ENCODE results near the gene LUC7L3. TPM values are rescaled to one million over a fixed set of nuclear protein-coding genes. Genes with fewer than 3 reads are reported as not detected.
"Not testable (repeated sequence)": the region's sequence is repeated elsewhere in the genome, so short reads cannot be mapped to it uniquely, and the experiment has no call there.

The LUC7L3 gene
- total RNA-seq, 1 experiment from 2014 or later = 155 TPM

DNA sequence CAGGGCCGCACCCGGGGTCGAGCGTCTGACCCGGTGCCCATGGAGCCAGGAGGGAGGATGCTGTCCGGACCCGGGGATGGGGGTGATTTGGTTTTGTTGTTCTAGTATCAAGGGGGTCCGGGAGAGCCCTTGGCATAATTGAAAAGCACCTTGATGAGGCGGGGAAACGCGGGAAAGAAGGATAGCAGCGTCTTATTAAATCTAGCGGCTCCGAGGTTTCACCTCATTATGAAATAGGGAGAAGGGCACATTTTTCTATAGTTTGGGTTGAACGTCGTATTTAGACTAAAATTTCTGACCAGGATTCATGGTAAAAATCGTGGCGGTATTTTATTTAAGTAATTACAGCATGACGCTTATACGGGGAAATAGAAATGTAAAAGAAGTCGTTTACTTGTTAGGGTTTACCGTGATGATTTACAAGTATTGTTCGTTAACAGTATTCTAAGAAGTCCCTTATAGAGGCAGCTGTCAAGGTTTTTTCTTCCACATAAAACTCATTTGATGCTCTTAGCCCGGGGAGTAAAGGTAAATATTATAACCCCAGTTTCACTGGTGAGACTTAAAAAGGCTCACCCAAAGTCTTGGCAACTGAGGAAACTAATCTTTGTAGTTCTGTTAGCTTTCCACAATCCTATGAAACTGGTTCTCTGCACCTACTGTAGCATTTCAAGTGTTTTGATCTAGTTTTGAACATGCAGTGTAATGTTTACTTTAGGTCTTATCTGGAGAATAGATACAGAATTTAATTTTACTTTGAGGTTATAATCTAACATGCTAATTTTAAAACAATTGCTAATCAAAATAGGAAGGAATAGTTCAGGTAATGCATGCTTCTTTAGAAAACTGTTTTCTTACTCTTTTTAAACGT is 756 bp downstream of the LUC7L3 start:
- Mint-ChIP-seq H3K27me3 (ENCODE audit: unreplicated experiment) (no peaks in the 10 kb centered on the region), H3K4me1 (ENCODE audit: low read depth, unreplicated experiment) (peaks cover 23% of the 10 kb centered on the region), H3K27ac (ENCODE audit: unreplicated experiment) (peak overlapping the region; percentile 98), H3K4me3 (ENCODE audit: low read depth, unreplicated experiment) (peak overlapping the region; percentile 94), H3K36me3 (ENCODE audit: insufficient read depth, unreplicated experiment) (peaks cover 61% of the 10 kb centered on the region), H3K9me3 (ENCODE audit: low read depth, unreplicated experiment) (no peaks in the 10 kb centered on the region)
- BruUV-seq (replicated peaks) = TSS peak; percentile 44
- intact Hi-C loops (cut with micrococcal nuclease; ENCODE audit: unreplicated experiment) = no loop called here
- TF ChIP-seq, protein P1, sequence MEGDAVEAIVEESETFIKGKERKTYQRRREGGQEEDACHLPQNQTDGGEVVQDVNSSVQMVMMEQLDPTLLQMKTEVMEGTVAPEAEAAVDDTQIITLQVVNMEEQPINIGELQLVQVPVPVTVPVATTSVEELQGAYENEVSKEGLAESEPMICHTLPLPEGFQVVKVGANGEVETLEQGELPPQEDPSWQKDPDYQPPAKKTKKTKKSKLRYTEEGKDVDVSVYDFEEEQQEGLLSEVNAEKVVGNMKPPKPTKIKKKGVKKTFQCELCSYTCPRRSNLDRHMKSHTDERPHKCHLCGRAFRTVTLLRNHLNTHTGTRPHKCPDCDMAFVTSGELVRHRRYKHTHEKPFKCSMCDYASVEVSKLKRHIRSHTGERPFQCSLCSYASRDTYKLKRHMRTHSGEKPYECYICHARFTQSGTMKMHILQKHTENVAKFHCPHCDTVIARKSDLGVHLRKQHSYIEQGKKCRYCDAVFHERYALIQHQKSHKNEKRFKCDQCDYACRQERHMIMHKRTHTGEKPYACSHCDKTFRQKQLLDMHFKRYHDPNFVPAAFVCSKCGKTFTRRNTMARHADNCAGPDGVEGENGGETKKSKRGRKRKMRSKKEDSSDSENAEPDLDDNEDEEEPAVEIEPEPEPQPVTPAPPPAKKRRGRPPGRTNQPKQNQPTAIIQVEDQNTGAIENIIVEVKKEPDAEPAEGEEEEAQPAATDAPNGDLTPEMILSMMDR (IDR thresholded peaks at IDR 0.05; ENCODE audit: unreplicated experiment) = no peak
- CTCF ChIA-PET = interaction anchor here (0.7 to 1.1 kb wide), 6 partner anchors 12 to 323 kb away, joined by 3 to 8 read pairs (median 4); partner anchors contain the start of genes ANKRD40 and LRRC59
- DNase-seq = no peak

DNA sequence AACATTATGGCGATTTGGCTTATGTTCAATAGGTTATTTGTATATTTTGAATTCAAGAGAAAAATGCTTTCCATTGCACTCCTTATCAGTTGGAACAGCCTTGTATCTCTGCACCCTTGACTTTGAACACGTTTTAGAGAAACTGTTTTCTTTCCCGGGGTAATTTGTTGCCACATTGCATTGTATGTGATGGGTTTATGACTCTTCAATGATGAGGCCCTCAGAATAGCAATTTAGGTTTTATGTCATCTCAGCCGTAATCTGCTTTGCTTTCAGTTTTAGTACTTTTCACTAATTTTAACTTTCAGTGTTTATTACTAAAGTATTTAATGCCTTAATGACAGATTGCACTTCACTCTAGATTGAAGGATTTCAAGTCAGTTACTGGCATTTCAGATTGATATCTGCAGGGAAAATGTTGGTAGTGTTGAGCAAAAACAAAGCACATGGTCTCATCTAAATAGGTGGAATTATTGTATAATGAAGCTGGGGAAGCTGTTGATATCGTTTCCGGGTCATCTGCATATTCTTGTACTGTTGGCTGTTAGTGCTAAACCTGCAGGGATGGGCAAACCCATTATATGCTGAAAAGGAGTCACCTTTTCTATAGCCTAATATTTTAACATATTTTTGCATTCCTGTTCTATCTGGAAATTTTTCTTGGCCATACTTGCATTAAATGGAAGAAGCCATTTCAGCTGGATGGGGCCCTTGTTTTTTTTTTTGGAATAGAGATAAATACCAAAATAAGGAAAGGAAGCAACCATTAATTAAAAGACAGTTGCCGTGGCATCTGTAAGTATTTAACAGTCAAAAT is 2.0 kb downstream of the LUC7L3 start:
- CTCF ChIA-PET = interaction anchor here (0.7 kb wide), 1 partner anchor 28 kb away, joined by 3 read pairs; no protein-coding TSS in a partner anchor
- Mint-ChIP-seq H3K27ac (ENCODE audit: unreplicated experiment) (peak overlapping the region; percentile 98), H3K27me3 (ENCODE audit: unreplicated experiment) (no peaks in the 10 kb centered on the region), H3K4me3 (ENCODE audit: low read depth, unreplicated experiment) (peak overlapping the region; percentile 94), H3K36me3 (ENCODE audit: insufficient read depth, unreplicated experiment) (peaks cover 61% of the 10 kb centered on the region), H3K4me1 (ENCODE audit: low read depth, unreplicated experiment) (peaks cover 32% of the 10 kb centered on the region), H3K9me3 (ENCODE audit: low read depth, unreplicated experiment) (no peaks in the 10 kb centered on the region)
- TF ChIP-seq, protein P1 (IDR thresholded peaks at IDR 0.05; ENCODE audit: unreplicated experiment) = no peak
- no peak for DNase-seq
- BruUV-seq (replicated peaks) = no TSS peak
- intact Hi-C loops (cut with micrococcal nuclease; ENCODE audit: unreplicated experiment) = no loop called here

DNA sequence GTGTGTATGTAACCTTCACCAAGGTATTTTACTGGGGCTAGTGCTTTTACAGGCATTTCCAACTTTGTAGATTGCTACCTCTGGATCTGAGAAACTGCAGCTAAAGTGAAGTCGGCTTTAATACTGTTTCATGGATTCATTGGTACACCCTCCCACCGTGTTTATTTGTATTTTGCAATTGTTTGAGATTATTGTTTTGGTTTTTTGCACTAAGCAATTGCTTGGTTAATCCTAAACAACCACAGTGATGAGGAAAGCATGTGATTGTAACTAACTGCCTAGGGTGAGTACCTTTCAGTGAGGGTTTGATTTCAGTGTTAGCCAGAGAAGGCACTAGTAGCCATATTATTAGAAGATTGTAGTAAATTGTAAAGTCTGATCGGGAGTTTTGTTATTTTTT is 3.3 kb downstream of the LUC7L3 start:
- BruUV-seq (replicated peaks) = no TSS peak
- intact Hi-C loops (cut with micrococcal nuclease; ENCODE audit: unreplicated experiment) = no loop called here
- peaks cover 45% of the 10 kb centered on the region for H3K4me1 Mint-ChIP-seq (ENCODE audit: low read depth, unreplicated experiment)
- H3K9me3 Mint-ChIP-seq (ENCODE audit: low read depth, unreplicated experiment) = no peaks in the 10 kb centered on the region
- H3K36me3 Mint-ChIP-seq (ENCODE audit: insufficient read depth, unreplicated experiment) = peaks cover 70% of the 10 kb centered on the region
- TF ChIP-seq, protein P1 (IDR thresholded peaks at IDR 0.05; ENCODE audit: unreplicated experiment) = no peak
- DNase-seq = no peak
- peak overlapping the region; percentile 94 for H3K4me3 Mint-ChIP-seq (ENCODE audit: low read depth, unreplicated experiment)
- peak overlapping the region; percentile 20 for H3K27ac Mint-ChIP-seq (ENCODE audit: unreplicated experiment)
- CTCF ChIA-PET = interaction anchor here (0.8 kb wide), 1 partner anchor 118 kb away, joined by 11 read pairs; no protein-coding TSS in a partner anchor
- no peaks in the 10 kb centered on the region for H3K27me3 Mint-ChIP-seq (ENCODE audit: unreplicated experiment)

DNA sequence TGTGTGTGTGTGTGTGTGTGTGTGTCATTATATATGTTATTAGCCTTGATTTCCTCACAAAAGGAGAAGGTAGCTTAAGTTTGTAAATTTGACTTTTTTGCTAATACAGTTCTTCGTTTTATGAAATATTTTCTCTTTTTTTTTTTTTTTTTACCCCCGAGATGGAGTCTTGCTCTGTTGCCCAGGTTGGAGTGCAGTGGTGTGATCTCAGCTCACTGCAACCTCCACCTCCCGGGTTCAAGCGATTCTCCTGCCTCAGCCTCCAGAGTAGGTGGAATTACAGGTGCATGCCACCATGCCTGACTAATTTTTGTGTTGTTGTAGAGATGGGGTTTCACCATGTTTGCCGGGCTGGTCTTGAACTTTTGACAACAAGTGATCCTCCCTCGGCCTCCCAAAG is 5.2 kb downstream of the LUC7L3 start:
- DNase-seq; H3K4me3 Mint-ChIP-seq (ENCODE audit: low read depth, unreplicated experiment); H3K27ac Mint-ChIP-seq (ENCODE audit: unreplicated experiment); H3K27me3 Mint-ChIP-seq (ENCODE audit: unreplicated experiment); BruUV-seq (replicated peaks); intact Hi-C loops (cut with micrococcal nuclease; ENCODE audit: unreplicated experiment); H3K9me3 Mint-ChIP-seq (ENCODE audit: low read depth, unreplicated experiment): not testable (repeated sequence)
- Mint-ChIP-seq H3K4me1 (ENCODE audit: low read depth, unreplicated experiment) (peaks cover 62% of the 10 kb centered on the region), H3K36me3 (ENCODE audit: insufficient read depth, unreplicated experiment) (peaks cover 58% of the 10 kb centered on the region)
- CTCF ChIA-PET = interaction anchor here (0.7 kb wide), 1 partner anchor 33 kb away, joined by 3 read pairs; no protein-coding TSS in a partner anchor

All from Calu3 (cell line).